RWPE2 (cell line): ENCODE measurements around the gene UCHL3.
"Not testable (repeated sequence)": the region's sequence is repeated elsewhere in the genome, so short reads cannot be mapped to it uniquely, and the experiment has no call there.

Experiments
- ATAC-seq: fragments of 200-7000 bp; cut with Tn5 transposase; 3 replicates; pipeline ENCODE4 v1.9.1; 2021; ENCODE audit warnings: low read depth
- DNase-seq: peaks from one replicate; pipeline ENCODE4 v3.0.0-alpha.2; 2020; ENCODE audit warnings: low spot score
- H3K27ac ChIP-seq: fragments of 450-650 bp; 2 replicates; pipeline ENCODE4 v1.5.1; 2017; ENCODE audit warnings: mild to moderate bottlenecking; ENCODE audit not compliant: poor library complexity, severe bottlenecking
- H3K27me3 ChIP-seq: fragments of 250-450 bp; sonication (Bioruptor Pico); 2 replicates; pipeline ENCODE4 v1.5.1; 2021; ENCODE audit warnings: mild to moderate bottlenecking, moderate library complexity; ENCODE audit not compliant: insufficient read depth, poor library complexity, severe bottlenecking
- H3K36me3 ChIP-seq: fragments of 250-450 bp; sonication (Bioruptor Pico); 2 replicates; pipeline ENCODE4 v1.5.1; 2020; ENCODE audit warnings: low read depth, mild to moderate bottlenecking, moderate library complexity
- H3K4me1 ChIP-seq: fragments of 250-450 bp; sonication (Bioruptor Pico); 2 replicates; pipeline ENCODE4 v1.5.1; 2021; ENCODE audit warnings: mild to moderate bottlenecking, moderate library complexity; ENCODE audit not compliant: insufficient read depth, poor library complexity, severe bottlenecking
- H3K4me3 ChIP-seq: fragments of 250-450 bp; sonication (Bioruptor Pico); 2 replicates; pipeline ENCODE4 v1.5.1; 2021; ENCODE audit warnings: mild to moderate bottlenecking, moderate library complexity; ENCODE audit not compliant: severe bottlenecking
- H3K9me3 ChIP-seq: fragments of 250-450 bp; sonication (Bioruptor Pico); 2 replicates; pipeline ENCODE4 v1.5.1; 2021; ENCODE audit warnings: mild to moderate bottlenecking, moderate library complexity; ENCODE audit not compliant: severe bottlenecking
- CTCF ChIP-seq: fragments of 450-650 bp; IDR thresholded peaks from one replicate; pipeline ENCODE4 v1.5.1; 2017; ENCODE audit warnings: mild to moderate bottlenecking, moderate library complexity; ENCODE audit not compliant: poor library complexity, severe bottlenecking

UCHL3 gene

GRCh38 chr13:75541287-75541686 lies 8.3 kb upstream of the UCHL3 start:
- H3K4me3 ChIP-seq = no peak overlapping the region
- H3K4me1 ChIP-seq = peaks cover 10% of the 10 kb centered on the region
- H3K27ac ChIP-seq = no peak overlapping the region
- H3K9me3 ChIP-seq = no peaks in the 10 kb centered on the region
- ATAC-seq (no peak), DNase-seq (no peak)
- H3K36me3 ChIP-seq = peaks cover 4% of the 10 kb centered on the region
- no peak for TF ChIP-seq CTCF
- H3K27me3 ChIP-seq = no peaks in the 10 kb centered on the region

- TF ChIP-seq CTCF = no peak
- no peaks in the 10 kb centered on the region for H3K27me3 ChIP-seq
- peaks cover 5% of the 10 kb centered on the region for H3K4me1 ChIP-seq
- H3K9me3 ChIP-seq = no peaks in the 10 kb centered on the region
- DNase-seq (no peak), ATAC-seq (no peak)
- no peaks in the 10 kb centered on the region for H3K36me3 ChIP-seq
- no peak overlapping the region for H3K4me3 ChIP-seq
- no peak overlapping the region for H3K27ac ChIP-seq
Measured at GRCh38 chr13:75541961-75542360, 7.6 kb upstream of the UCHL3 start.

- peak overlapping the region; percentile 9 for H3K27ac ChIP-seq
- no peak overlapping the region for H3K4me3 ChIP-seq
- no peak for TF ChIP-seq CTCF
- DNase-seq (no peak), ATAC-seq (peak; percentile 60)
- H3K4me1 ChIP-seq = peaks cover 12% of the 10 kb centered on the region
- no peaks in the 10 kb centered on the region for H3K9me3 ChIP-seq
- H3K36me3 ChIP-seq = no peaks in the 10 kb centered on the region
- no peaks in the 10 kb centered on the region for H3K27me3 ChIP-seq
Measured at GRCh38 chr13:75544681-75545330, 4.8 kb upstream of the UCHL3 start.

GRCh38 chr13:75545386-75545785 lies 4.2 kb upstream of the UCHL3 start:
- H3K36me3 ChIP-seq, H3K9me3 ChIP-seq, H3K27me3 ChIP-seq, H3K4me3 ChIP-seq, DNase-seq, ATAC-seq: not testable (repeated sequence)
- Histone ChIP-seq H3K27ac (peak overlapping the region; percentile 9), H3K4me1 (peaks cover 12% of the 10 kb centered on the region)

- Histone ChIP-seq H3K36me3 (peaks cover 14% of the 10 kb centered on the region), H3K9me3 (no peaks in the 10 kb centered on the region), H3K4me1 (peaks cover 16% of the 10 kb centered on the region), H3K4me3 (no peak overlapping the region), H3K27ac (no peak overlapping the region), H3K27me3 (no peaks in the 10 kb centered on the region)
- TF ChIP-seq CTCF = no peak
- DNase-seq (no peak), ATAC-seq (no peak)
Measured at GRCh38 chr13:75547917-75548316, 1.7 kb upstream of the UCHL3 start.
